HEK293 (cell line): ENCODE data around the gene DNASE1.

Source experiments
- SP7 ChIP-seq: fragments of 450-650 bp; formaldehyde crosslinking; IDR thresholded peaks from 2 replicates; pipeline ENCODE4 v1.5.1; 2016; ENCODE audit warnings: missing biosample characterization, missing genetic modification characterization
- ZNF10 ChIP-seq: fragments of 450-650 bp; formaldehyde crosslinking; IDR thresholded peaks from 2 replicates; pipeline ENCODE4 v1.5.1; 2017; ENCODE audit warnings: missing biosample characterization, missing genetic modification characterization
- ZNF121 ChIP-seq: fragments of 450-650 bp; formaldehyde crosslinking; IDR thresholded peaks from 2 replicates; pipeline ENCODE4 v1.5.1; 2016; ENCODE audit warnings: missing biosample characterization, missing genetic modification characterization
- ZNF544 ChIP-seq: fragments of 450-650 bp; formaldehyde crosslinking; IDR thresholded peaks from 2 replicates; pipeline ENCODE4 v1.5.0; 2017; ENCODE audit warnings: missing biosample characterization, missing genetic modification characterization
- ZNF548 ChIP-seq: fragments of 450-650 bp; formaldehyde crosslinking; IDR thresholded peaks from 2 replicates; pipeline ENCODE4 v1.5.1; 2016; ENCODE audit warnings: missing biosample characterization, missing genetic modification characterization
- TF ChIP-seq, protein P1 (sequence below): fragments of 450-650 bp; formaldehyde crosslinking; IDR thresholded peaks from 2 replicates; pipeline ENCODE4 v1.5.1; 2016; ENCODE audit warnings: missing biosample characterization, missing genetic modification characterization
- TF ChIP-seq, protein P2 (sequence below): fragments of 450-650 bp; formaldehyde crosslinking; IDR thresholded peaks from 2 replicates; pipeline ENCODE4 v1.5.1; 2016; ENCODE audit warnings: missing biosample characterization, missing genetic modification characterization, borderline replicate concordance
- TF ChIP-seq, protein P3 (sequence below): fragments of 450-650 bp; formaldehyde crosslinking; optimal IDR thresholded peaks from 2 replicates; pipeline ENCODE3; 2016; ENCODE audit warnings: missing biosample characterization, mild to moderate bottlenecking, missing genetic modification characterization
- TF ChIP-seq, protein P4 (sequence below): fragments of 450-650 bp; formaldehyde crosslinking; IDR thresholded peaks from 2 replicates; pipeline ENCODE4 v1.5.1; 2016; ENCODE audit warnings: missing biosample characterization, missing genetic modification characterization

DNA sequence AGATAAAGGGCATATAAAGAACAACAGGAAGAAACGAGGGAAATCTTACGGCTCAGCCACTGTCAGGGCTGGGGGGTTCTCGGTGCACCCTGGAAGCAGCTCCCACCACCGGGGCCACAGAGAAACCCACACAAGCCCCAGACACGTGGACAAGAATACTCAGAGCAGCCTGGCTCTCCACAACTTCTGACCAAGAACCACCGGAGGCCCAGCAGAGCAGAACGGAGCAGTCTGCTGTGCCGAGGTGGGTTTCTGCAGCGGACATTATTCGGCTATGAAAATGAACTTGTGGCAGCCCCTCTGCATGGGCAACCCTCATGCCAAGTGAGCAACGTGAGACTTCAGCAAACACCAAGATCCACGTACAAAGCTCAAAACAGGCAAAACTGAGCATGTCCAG lies 6.8 kb downstream of the DNASE1 start:
- TF ChIP-seq ZNF121 (tag by site-specific recombination) (no peak), ZNF10 (tag by site-specific recombination) (no peak), SP7 (tag by site-specific recombination) (no peak), ZNF548 (no peak), ZNF544 (tag by site-specific recombination) (no peak)
- TF ChIP-seq, protein P1, sequence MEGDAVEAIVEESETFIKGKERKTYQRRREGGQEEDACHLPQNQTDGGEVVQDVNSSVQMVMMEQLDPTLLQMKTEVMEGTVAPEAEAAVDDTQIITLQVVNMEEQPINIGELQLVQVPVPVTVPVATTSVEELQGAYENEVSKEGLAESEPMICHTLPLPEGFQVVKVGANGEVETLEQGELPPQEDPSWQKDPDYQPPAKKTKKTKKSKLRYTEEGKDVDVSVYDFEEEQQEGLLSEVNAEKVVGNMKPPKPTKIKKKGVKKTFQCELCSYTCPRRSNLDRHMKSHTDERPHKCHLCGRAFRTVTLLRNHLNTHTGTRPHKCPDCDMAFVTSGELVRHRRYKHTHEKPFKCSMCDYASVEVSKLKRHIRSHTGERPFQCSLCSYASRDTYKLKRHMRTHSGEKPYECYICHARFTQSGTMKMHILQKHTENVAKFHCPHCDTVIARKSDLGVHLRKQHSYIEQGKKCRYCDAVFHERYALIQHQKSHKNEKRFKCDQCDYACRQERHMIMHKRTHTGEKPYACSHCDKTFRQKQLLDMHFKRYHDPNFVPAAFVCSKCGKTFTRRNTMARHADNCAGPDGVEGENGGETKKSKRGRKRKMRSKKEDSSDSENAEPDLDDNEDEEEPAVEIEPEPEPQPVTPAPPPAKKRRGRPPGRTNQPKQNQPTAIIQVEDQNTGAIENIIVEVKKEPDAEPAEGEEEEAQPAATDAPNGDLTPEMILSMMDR (tag by site-specific recombination) = no peak
- TF ChIP-seq, protein P2, sequence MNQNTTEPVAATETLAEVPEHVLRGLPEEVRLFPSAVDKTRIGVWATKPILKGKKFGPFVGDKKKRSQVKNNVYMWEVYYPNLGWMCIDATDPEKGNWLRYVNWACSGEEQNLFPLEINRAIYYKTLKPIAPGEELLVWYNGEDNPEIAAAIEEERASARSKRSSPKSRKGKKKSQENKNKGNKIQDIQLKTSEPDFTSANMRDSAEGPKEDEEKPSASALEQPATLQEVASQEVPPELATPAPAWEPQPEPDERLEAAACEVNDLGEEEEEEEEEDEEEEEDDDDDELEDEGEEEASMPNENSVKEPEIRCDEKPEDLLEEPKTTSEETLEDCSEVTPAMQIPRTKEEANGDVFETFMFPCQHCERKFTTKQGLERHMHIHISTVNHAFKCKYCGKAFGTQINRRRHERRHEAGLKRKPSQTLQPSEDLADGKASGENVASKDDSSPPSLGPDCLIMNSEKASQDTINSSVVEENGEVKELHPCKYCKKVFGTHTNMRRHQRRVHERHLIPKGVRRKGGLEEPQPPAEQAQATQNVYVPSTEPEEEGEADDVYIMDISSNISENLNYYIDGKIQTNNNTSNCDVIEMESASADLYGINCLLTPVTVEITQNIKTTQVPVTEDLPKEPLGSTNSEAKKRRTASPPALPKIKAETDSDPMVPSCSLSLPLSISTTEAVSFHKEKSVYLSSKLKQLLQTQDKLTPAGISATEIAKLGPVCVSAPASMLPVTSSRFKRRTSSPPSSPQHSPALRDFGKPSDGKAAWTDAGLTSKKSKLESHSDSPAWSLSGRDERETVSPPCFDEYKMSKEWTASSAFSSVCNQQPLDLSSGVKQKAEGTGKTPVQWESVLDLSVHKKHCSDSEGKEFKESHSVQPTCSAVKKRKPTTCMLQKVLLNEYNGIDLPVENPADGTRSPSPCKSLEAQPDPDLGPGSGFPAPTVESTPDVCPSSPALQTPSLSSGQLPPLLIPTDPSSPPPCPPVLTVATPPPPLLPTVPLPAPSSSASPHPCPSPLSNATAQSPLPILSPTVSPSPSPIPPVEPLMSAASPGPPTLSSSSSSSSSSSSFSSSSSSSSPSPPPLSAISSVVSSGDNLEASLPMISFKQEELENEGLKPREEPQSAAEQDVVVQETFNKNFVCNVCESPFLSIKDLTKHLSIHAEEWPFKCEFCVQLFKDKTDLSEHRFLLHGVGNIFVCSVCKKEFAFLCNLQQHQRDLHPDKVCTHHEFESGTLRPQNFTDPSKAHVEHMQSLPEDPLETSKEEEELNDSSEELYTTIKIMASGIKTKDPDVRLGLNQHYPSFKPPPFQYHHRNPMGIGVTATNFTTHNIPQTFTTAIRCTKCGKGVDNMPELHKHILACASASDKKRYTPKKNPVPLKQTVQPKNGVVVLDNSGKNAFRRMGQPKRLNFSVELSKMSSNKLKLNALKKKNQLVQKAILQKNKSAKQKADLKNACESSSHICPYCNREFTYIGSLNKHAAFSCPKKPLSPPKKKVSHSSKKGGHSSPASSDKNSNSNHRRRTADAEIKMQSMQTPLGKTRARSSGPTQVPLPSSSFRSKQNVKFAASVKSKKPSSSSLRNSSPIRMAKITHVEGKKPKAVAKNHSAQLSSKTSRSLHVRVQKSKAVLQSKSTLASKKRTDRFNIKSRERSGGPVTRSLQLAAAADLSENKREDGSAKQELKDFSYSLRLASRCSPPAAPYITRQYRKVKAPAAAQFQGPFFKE (tag by site-specific recombination) = no peak
- TF ChIP-seq, protein P3, sequence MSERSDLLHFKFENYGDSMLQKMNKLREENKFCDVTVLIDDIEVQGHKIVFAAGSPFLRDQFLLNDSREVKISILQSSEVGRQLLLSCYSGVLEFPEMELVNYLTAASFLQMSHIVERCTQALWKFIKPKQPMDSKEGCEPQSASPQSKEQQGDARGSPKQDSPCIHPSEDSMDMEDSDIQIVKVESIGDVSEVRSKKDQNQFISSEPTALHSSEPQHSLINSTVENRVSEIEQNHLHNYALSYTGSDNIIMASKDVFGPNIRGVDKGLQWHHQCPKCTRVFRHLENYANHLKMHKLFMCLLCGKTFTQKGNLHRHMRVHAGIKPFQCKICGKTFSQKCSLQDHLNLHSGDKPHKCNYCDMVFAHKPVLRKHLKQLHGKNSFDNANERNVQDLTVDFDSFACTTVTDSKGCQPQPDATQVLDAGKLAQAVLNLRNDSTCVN (tag by site-specific recombination) = no peak
- TF ChIP-seq, protein P4, sequence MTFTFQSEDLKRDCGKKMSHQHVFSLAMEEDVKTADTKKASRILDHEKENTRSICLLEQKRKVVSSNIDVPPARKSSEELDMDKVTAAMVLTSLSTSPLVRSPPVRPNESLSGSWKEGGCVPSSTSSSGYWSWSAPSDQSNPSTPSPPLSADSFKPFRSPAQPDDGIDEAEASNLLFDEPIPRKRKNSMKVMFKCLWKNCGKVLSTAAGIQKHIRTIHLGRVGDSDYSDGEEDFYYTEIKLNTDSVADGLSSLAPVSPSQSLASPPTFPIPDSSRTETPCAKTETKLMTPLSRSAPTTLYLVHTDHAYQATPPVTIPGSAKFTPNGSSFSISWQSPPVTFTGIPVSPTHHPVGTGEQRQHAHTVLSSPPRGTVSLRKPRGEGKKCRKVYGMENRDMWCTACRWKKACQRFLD (tag by site-specific recombination) = no peak
